GM21528 (cell line): Measurements from ENCODE around the gene MAP7D3.
"Not testable (repeated sequence)": the region's sequence is repeated elsewhere in the genome, so short reads cannot be mapped to it uniquely, and the experiment has no call there.

Experiments used
- ATAC-seq: cut with Tn5 transposase; IDR thresholded peaks from one replicate; pipeline ENCODE4 v1.9.1; 2021; ENCODE audit warnings: mild to moderate bottlenecking, moderate library complexity; ENCODE audit not compliant: unreplicated experiment, low FRiP score

The MAP7D3 gene

GRCh38 chrX:136251041-136251991 is at the start of gene MAP7D3:
Gene MAP7D3, minus strand, starts transcription at chrX:136251400. Its CDS starts 42 bp downstream, at chrX:136251358.
- ATAC-seq, result peak; percentile 87

GRCh38 chrX:136300721-136301120 is 49.5 kb upstream of the MAP7D3 start, which contains the start of gene ADGRG4:
Gene ADGRG4, plus strand, starts transcription at chrX:136300963. Its CDS starts 7,815 bp downstream, at chrX:136308778.
- ATAC-seq, result not testable (repeated sequence)

- ATAC-seq, result no peak
Observed at GRCh38 chrX:136295380-136295779, 44.2 kb upstream of the MAP7D3 start.

- ATAC-seq, result no peak
Observed at GRCh38 chrX:136292656-136293055, 41.5 kb upstream of the MAP7D3 start.

GRCh38 chrX:136291824-136292223 is 40.6 kb upstream of the MAP7D3 start:
- ATAC-seq, result no peak

- ATAC-seq, result not testable (repeated sequence)
Observed at GRCh38 chrX:136286375-136286774, 35.2 kb upstream of the MAP7D3 start.

GRCh38 chrX:136275553-136275952 is 24.4 kb upstream of the MAP7D3 start:
- ATAC-seq, result no peak

- ATAC-seq, result no peak
Observed at GRCh38 chrX:136273986-136274385, 22.8 kb upstream of the MAP7D3 start.

- no peak for ATAC-seq
Observed at GRCh38 chrX:136272325-136272724, 21.1 kb upstream of the MAP7D3 start.

GRCh38 chrX:136271300-136271699 is 20.1 kb upstream of the MAP7D3 start:
- no peak for ATAC-seq

- no peak for ATAC-seq
Observed at GRCh38 chrX:136269921-136270320, 18.7 kb upstream of the MAP7D3 start.

- peak; percentile 61 for ATAC-seq
Observed at GRCh38 chrX:136268051-136269048, 17.1 kb upstream of the MAP7D3 start.

- no peak for ATAC-seq
Observed at GRCh38 chrX:136266828-136267227, 15.6 kb upstream of the MAP7D3 start.

GRCh38 chrX:136262812-136263315 is 11.7 kb upstream of the MAP7D3 start:
- no peak for ATAC-seq

GRCh38 chrX:136262243-136262642 is 11.0 kb upstream of the MAP7D3 start:
- ATAC-seq, result no peak

- no peak for ATAC-seq
Observed at GRCh38 chrX:136261321-136261720, 10.1 kb upstream of the MAP7D3 start.

GRCh38 chrX:136260776-136261175 is 9.6 kb upstream of the MAP7D3 start:
- no peak for ATAC-seq

GRCh38 chrX:136259543-136259942 is 8.3 kb upstream of the MAP7D3 start:
- ATAC-seq, result no peak

GRCh38 chrX:136258951-136259350 is 7.8 kb upstream of the MAP7D3 start:
- no peak for ATAC-seq

- no peak for ATAC-seq
Observed at GRCh38 chrX:136256026-136256425, 4.8 kb upstream of the MAP7D3 start.

- no peak for ATAC-seq
Observed at GRCh38 chrX:136255541-136255940, 4.3 kb upstream of the MAP7D3 start.
